Stomach (tissue), 4 donors: ENCODE measurements around the gene DNAH3.

Experiments
- CTCF ChIP-seq, 7 experiments: fragments of 450-650 bp in 4 of 7; fragments of 200-600 bp in 3 of 7; sonication (generic) in 3 of 7; IDR thresholded peaks; one replicate each; pipeline ENCODE4 v1.5.1; 2016 to 2019; ENCODE audit warnings: antibody characterized with exemption in 7 of 7, control low read depth in 2 of 7, mild to moderate bottlenecking in 1 of 7
- EP300 ChIP-seq: sonication (generic); formaldehyde crosslinking; IDR thresholded peaks from one replicate; pipeline ENCODE4 v1.6.1; 2017; ENCODE audit warnings: antibody characterized with exemption
- POLR2A ChIP-seq, 4 donors: fragments of 450-650 bp; IDR thresholded peaks; one replicate each; pipeline ENCODE4 v1.6.1; 2016; ENCODE audit warnings: antibody characterized with exemption in 4 of 4, control low read depth in 2 of 4, mild to moderate bottlenecking in 1 of 4, moderate library complexity in 1 of 4

- TF ChIP-seq EP300 (no peak), CTCF (IDR thresholded peaks at IDR 0.05) (no peak), POLR2A (IDR thresholded peaks at IDR 0.05) (no peak)
These were observed 34.4 kb downstream of the DNAH3 start for GRCh38 chr16:21116148-21116693.
